EL (cell line): ENCODE results near the gene PLPP6.
A peak's percentile ranks its signal among the peaks of the same experiment; 100 is the strongest.

Experiments used
- DNase-seq: peaks from one replicate; pipeline ENCODE4 v3.0.0-alpha.2; 2016

PLPP6 gene

GRCh38 chr9:4662989-4663792 lies 1.1 kb downstream of the PLPP6 start:
- DNase-seq, result no peak

- no peak for DNase-seq
These were observed 1.9 kb downstream of the PLPP6 start for GRCh38 chr9:4663956-4664355.

DNA sequence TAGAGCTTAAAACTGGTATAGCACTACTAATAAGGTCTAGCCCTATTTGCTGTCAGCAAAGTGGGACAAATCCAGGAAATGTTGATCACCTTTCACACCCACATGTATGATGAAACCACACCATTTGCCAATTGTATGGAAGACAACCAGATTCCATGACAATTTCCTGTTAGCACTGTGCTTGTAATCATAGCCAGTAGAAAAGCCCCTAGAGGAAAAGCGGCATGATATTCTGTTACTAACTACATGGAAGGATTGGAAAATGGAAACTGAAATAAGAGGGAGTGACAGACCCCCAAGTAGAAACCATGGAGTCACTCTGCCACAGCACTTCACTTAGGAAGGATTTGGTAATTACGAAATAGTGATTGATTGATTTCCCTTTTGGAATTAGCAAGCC lies 3.3 kb downstream of the PLPP6 start:
- DNase-seq, result no peak

DNA sequence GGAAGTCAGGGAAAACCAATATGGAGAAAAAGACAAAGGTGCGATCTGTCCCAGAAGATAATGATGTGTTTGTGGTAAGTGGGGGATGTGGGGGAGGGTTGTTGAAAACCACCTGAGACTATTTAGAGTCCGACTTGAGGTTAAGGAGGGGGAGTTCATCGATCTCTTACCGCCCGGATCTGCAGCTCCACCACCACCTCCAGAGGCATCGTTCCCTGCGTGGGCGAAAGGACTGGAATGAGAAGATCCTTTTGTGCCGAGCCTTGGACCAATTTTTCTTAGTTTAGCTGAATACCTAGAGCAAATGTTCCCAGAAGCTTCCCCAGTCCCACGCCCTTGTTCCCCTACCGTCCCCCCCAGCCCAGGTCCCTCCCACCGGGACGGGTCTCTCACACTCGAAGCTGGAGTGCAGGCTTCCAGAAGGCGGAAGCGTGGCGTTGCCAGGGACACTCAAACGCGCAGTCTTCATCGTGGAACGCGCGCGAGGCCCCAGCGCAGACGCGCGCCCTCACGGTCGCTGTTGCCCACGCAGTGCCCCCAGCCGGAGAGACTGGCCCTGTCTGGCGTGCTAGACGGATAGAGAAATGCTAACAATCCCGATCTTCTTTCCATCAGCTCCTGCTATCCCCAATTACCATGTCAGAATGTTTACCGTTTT lies 4.1 kb downstream of the PLPP6 start, which contains the start of gene SPATA6L:
TSS of gene SPATA6L (minus strand) at position 439 of the 658 bp plus-strand sequence. CDS start at position 209, 230 bp downstream.
- peak; percentile 63 for DNase-seq

GRCh38 chr9:4667681-4668080 lies 5.6 kb downstream of the PLPP6 start:
- no peak for DNase-seq

DNA sequence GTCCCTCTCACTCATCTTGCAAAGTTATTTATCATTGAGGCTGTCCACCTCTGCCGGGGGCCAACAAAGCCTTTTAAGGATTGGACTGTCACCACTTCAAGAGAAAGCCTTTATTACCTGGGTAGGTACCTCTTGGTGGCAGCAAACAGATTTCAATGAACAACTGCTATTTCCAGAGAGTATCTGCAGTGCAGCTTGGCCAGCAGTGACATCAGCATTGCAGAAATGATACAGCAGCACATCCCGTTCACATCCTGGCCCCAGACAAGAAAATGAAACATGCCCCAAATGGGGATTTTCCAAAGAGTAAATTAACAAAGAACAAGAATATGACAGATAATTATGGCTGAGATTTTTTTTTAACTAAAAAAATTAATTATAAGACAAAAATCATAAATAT lies 6.5 kb downstream of the PLPP6 start:
- DNase-seq, result no peak

DNA sequence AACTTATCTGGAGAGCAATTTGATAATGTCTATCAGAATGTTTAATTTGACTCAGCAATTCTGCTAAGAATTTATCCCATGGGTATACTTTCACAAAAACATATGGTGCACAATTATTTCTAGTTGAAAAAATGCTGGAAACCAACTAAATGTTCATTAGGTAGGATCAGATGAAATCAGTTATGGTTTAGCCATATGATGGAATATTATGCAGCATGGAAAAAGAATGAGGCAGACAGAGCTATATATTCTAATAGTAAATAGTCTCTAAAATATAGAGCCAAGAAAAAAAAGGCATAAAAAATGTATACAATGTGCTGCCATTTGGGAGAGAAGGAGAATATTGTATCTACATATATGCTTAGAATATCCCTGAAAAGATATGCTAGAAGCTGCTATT lies 7.8 kb downstream of the PLPP6 start:
- DNase-seq, result no peak

DNA sequence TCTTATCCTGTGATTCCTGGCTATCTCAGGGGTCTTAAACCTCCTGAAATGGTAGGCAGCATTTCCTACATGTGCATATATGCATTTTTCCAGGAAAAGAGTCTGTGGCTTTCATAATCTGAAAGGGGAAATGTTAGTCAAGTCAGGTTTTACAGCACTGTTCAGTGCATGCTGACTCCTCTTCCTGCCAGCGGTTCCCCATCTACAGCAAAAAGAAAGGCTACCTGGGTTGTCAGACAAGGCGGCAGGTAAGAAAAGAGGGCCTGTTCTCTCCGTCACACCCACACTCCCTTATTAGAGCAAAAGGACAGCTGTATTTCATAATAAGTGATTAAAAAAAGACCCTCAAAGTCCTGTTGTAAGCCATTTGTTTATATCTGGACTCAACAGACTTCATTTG lies 8.5 kb downstream of the PLPP6 start:
- DNase-seq, result no peak

- no peak for DNase-seq
These were observed 9.6 kb downstream of the PLPP6 start for GRCh38 chr9:4671737-4672136.

- peak; percentile 87 for DNase-seq
These were observed 12.7 kb downstream of the PLPP6 start for GRCh38 chr9:4674783-4675182.

DNA sequence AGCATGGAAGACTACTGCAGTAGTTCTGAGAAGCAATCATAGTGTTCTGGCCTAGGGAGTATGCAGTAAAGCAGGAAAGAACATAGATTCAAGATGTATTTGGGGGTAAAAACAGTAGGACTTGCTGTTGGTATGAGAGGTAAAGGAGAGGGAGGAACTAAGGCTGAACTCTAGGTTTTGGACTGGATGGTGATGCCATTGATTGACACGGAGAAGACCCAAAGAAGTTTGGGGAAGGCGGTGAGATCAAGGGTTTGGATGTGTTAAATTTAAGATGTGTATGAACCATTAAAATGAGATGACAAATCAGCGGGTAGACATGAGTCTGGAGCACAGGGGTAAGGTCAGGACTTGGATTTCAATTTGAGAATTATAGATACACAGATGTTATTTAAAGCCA lies 15.3 kb downstream of the PLPP6 start:
- no peak for DNase-seq

DNA sequence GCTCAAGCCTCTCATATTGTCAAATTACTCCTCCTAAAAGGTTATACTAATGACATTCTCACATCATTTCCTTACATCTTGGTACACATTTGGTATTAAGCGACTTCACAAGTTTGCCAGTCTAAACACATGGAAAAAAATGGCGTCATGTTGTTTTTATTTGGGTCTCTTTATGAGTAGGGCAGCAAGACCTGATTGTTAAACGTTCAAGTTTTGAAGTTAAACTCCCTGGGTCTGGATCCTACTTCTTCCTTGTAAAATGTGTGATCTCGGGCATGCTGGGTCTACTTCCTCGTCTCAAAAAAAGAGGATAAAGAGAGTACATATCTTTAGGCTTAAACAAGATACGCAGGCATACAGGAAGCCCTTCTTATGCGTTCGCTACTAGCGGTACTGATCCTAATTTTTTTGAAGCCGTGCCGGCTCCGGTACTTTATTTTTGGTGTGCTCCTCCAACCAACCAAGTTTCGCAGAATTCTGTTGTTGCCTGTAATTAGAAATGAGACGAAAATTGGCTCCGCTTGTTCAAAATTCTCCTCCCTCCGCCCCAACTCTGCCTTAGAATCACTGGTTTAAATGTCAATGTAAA lies 16.7 kb downstream of the PLPP6 start:
- DNase-seq, result peak; percentile 41

DNA sequence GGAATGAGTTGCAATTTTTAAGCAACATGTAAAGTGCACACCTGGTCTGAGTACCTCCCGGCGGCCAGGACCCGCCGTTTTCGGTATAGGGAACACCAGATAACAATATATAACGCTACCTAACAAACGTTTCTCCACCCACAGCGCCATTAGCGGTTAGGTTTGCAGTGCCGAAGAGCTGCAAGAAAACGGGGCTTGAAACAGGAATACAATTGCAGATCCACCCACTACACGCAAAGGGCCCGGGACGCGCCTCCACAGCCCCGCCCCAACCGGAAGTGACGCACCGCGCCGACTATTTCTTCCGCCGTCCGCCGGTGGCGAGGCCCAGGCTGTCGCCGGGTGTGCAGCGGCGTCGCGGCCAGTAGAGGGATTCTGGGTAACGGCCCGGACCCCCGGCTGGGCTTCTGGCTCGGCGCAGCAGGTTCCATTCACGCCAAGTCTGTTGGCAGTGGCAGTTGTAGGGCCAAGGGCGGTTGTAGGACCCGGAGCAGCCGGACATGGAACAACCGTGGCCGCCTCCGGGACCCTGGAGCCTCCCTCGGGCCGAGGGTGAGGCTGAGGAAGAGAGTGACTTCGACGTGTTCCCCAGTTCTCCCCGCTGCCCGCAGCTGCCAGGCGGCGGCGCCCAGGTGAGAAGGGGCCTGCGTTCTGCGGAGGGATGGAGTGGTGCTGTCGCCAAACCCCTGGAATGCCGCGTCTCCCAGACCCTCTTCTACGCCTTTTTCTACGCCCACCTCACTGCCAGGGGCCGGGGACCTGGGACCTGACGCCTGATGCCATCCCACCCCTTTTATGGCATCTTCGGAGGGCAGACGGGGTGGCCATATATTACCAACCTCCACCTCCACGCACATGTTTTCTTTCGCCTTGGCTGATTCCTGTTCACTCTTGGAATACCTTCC lies 17.4 kb downstream of the PLPP6 start, which contains the start of gene CDC37L1:
TSS of gene CDC37L1 (plus strand) at position 302 of the 905 bp plus-strand sequence. CDS start at position 501, 199 bp downstream.
- peak; percentile 95 for DNase-seq

DNA sequence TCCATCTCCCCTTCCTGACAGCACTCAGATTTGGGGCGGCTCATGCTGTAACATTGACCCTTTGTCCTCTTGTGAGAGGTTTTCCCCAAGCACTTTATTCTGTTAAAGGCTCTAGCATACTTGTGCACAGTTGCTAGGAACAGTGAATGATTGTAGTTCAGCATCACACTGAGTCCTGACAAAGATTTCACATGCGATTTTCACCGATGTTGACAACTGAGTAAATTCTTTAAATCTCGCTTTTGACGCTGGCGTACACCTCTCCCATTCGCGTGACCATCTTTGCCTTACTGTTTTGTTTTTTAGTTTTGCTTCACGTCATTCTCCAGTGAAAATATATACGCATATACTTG lies 18.1 kb downstream of the PLPP6 start:
- DNase-seq, result no peak

DNA sequence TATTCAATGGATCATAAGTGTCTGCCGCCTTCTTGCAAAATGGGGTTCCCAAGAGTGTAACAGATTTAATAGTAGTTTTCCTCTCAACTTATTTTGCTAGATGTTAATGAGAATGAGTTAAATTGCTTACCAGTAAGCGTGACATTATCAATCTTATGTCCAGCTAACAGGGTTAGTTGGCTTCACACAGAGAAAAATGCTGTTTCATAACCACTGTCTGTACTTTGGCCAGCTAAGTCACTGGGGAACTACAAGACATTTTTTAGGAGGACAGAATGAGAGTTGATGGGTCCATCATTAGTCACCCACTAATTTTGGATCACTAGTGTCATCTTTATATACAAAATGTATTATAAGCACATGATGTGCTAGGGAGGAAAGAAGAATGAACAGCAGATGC lies 18.7 kb downstream of the PLPP6 start:
- peak; percentile 43 for DNase-seq

GRCh38 chr9:4684820-4685219 lies 22.7 kb downstream of the PLPP6 start:
- no peak for DNase-seq

DNA sequence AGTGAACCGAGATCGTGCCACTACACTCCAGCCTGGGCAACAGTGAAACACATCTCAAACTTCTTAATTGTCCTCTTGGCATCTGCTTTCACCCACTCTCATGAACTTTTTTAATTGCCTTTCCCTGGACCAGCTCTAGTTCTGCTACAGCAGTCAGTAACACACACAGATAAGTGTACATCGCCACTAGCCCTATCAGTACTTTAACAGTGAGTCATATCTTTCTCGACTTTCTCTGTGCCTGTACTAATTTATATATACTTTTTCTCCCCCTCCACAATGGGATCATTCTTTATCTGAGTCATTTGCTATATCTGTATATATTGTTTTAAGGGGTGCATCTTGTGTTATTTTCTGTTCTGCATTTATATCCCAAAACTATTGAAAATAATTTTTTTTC lies 24.0 kb downstream of the PLPP6 start:
- DNase-seq, result no peak

- no peak for DNase-seq
These were observed 24.5 kb downstream of the PLPP6 start for GRCh38 chr9:4686584-4686983.

- DNase-seq, result no peak
These were observed 26.9 kb downstream of the PLPP6 start for GRCh38 chr9:4689021-4689420.

GRCh38 chr9:4689687-4690104 lies 27.6 kb downstream of the PLPP6 start:
- DNase-seq, result no peak

DNA sequence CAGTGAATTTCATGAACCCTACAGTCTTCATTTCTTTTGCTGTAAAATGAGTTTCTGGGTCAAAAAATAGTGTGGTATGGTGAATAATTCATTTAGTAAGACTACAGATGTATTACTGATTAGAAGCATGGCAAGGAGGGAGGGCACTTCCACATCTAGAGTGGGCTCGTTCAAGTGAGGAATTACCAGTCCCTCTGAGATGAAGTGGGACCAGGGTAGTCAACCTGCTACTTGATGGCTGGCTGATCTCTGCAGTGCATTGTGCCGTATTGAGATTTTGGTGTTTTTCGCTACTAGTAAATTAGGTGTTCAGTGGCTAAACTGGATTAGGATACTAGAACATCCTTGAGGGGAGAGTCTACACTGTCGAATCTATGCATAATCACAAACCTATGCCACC lies 28.1 kb downstream of the PLPP6 start:
- DNase-seq, result no peak

DNA sequence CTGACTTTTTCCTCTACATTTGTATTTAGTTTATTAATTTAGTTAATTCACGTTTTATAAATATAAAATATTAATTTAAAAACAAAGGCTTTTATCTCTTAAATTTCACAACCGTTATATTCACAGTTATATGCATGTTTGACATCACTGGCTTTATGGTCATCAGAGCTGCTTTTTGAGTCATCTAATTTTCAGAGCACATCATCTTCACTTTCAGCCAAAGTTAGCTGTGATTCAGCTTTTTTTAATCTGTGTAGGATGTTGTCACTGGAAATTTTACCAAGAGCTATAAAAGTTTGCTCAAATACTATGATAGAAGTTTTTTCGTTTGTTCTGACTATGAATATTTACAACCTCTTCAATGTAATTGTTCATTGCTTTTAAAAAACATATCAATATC lies 29.7 kb downstream of the PLPP6 start:
- DNase-seq, result peak; percentile 31

GRCh38 chr9:4700091-4700490 lies 38.0 kb downstream of the PLPP6 start:
- no peak for DNase-seq
